GM19035 (cell line): ENCODE measurements around the gene NTRK3.

Source experiments
- ATAC-seq: cut with Tn5 transposase; IDR thresholded peaks from one replicate; pipeline ENCODE4 v1.9.1; 2021; ENCODE audit not compliant: unreplicated experiment

NTRK3 gene

DNA sequence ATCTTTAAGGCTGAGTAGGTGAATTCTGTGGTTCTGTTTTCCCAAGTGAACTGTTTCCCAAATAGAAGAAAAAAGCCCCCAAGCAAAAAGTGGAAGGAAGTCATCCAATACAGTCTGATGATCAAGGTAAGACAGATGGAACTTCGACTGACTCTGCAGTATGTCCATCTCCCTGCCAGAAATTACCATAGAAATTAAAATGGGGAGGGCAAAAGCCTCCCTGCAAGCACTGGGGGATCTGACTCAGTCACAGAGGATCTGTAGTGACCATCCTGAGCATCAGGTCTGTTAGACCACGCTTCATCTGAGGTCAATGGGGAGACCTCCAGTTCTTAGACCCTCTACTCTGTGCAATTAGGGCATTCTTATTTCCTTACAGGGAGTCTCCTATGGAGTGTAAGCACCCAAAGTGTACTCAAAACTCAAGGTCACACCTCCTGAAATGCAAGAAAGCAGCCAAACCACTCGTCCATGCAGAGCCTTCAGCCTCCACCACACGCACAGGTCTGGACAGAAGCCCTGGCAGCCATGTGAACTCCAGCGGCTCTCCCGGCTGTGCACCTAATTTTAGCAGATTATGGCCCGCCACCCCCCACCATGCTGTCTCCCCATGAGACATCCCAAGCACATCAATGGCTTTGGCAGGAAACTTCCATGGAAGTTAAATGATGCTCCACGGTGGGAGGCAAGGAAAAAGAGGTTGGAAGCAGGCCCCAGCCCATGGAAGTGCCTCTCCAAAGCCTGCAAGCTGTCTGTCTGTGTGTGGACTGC, 348.7 kb downstream of the NTRK3 start:
- ATAC-seq = no peak

DNA sequence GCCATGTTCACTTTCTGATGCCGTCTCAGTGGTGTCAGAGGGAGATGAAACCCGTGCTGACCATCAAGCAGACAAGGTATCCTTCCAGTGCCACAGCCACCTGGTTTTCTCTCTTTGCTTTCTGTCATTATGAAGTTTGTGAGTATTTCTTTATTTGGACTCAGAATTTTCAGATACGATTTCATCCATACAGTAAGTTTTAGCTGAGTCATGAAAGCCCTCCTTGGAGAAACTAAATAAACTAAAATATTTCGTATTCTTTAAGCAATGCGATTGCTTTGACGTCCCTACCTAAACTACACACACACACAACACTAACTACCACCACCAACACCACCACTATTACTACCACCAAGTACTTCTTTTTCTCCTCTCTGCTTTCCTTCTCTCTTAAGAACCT, 350.1 kb downstream of the NTRK3 start:
- no peak for ATAC-seq

DNA sequence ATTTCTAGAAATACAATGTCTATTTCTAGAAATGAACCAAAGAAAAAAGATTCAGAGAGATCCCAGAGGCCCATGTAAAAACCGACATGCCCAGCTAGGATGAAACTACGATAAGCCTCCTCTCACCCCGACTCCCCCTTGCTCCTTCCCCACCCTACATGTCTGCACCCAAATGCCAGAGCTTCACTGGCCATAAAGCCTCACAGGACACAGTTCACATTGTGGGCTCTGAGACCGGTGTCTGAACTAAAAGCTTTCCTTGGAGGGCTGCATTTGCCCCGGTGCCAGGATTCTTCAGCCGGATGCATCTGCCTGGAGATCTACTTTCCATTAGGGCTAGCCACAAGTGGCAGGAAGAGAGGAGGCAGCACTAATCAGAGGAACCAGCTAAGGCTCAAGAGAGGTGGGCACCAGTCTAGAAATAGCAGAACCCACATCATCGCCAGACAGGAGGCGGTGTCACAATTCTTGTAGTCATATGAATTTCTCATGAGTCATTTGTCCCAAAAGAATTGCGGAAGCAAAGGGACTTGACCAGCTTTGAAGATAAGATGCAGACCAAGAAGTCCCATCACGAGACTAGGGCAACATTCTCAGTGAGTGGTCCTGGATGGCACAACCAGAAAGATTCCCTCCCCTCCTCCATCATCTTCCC, 353.6 kb downstream of the NTRK3 start:
- ATAC-seq = no peak

DNA sequence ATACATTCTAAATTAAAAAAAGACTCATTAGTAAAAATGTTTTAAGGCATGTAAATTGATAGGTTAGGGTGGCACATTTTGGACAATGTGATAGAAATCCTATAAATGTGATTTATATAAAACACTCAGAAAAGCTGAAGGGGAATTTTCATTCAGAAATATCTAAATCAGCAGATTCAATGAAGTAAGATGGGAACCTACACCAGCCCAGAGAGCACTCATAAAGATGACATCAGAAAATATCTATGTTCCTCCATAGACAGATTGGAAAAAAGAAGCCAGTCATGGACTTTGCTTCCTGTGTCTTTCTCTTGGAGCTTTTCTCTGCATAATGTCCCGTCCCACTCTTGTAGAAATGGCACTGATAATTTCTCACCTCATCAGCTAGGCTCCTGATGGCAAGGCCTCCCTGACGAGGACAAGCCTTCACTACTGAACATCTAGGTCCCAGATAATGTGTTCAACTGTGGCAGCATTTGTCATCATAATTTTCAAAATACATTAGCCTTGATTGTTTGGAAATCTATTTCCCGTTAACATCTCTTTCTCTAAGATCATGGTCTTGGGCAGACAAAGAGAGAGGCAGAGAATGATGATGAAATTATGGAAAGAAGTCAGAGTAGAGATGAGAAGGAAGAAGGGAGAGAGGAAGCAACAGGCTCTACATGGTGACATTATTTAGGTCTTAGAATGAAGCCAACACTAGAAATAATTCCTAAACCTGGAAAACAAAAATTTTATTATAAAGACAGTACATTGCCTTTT, 354.4 kb downstream of the NTRK3 start:
- ATAC-seq = no peak

DNA sequence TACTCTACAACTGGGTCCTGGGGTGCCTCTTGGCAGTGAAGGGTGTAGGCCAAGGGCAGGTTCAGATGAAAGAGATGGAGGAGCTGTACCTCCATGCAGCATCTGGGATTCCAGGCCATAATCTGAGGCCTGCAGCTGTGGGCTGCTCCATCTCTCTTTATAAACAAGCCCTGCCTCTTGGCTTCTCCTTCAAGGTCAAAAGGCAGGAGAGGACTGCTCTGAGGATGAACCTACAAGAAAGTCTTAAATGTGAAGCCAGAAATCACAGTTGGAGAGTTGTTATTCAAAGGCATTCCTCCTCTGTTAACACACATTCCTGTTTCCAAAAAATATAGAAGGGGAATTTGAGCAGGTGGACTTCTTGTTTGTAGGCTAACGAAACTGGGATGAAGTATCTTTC, 355.5 kb downstream of the NTRK3 start:
- ATAC-seq = no peak

DNA sequence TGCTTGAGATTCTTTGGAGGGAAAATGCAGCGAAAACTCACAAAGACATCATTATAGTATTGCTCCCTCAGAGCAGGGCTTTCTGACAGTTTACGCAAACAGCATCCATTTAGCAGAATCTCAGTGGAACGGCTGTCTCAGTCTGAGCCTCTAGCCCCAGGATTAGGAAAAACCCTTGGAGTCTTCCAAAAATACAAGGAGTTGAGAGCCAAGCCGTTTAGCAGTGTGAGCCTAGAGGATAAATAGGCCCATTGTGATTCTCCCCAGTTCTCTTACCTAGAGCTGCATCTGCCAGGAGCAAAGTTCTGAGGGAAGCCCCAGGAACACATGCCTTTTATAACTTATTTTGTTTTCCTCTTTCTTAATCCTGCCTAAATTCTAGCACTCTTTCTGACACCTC, 359.6 kb downstream of the NTRK3 start:
- ATAC-seq = no peak

DNA sequence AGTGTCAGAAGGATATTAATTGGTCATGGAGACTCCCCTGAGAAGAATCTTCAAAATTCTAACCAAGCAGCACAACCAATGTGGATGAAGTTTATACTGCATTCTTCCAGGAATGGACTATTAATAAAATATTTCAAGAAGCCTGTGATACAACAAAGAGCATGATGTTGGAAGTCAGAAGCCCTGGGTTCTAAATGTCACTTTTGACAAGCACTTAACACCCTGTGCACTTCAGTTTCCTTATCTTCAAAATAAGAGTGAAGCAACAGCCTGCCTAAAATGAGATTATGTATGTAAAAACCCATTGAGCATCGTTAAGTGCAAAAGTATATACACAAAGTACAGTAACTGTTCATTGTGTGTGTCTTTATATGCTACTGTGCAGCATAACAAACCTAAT, 369.4 kb downstream of the NTRK3 start:
- ATAC-seq = no peak

DNA sequence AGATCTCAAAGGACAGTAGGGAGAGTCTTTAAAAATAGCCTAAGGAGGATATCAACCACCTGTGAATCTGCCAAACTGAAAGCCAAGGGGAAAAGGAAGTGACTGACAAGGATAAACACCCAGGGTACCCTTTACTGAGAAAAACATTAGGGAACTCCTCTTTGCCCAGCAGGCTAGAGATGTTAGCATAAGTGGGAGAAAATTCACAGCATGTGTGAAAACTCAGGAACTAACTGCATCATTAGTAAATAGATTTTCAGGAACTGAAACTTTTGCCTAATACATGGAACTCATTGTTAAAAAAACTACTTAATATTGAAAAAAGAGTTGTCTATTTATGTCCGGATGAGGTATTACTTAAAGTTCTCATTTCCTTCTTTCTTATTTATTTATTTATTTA, 375.5 kb downstream of the NTRK3 start:
- no peak for ATAC-seq

DNA sequence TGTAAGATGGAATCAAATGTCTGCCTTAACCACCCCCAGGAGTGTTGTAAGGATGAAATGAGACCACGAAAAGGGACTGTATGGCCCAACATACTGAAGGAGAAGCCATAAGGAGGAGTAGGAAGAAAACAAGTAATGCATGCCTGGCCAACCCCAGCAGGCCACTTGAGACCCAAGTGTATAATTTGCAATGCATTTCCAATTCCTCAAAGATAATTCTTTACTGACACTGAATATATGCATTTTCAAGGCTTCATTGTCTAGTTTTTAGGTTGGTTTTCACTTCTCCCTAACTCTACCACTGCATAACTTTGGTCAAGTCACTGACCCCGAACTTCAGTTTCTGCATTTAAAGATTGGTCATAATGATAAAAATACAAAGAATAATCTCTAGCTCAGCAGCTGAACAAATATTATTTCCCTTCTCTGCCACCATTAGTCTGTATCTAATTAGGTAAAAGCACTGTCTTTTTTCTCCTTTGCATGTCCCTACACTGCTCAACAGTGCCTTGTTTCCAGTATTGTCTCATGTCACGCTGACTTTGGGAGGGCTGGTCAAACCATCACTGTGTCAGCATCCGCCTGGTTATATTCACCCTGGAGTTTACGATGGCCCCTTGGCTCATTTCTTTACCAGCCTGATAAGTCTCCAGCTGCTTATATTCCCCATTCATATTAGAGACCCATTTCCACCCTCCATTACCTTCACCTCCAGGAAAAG, 378.6 kb downstream of the NTRK3 start:
- no peak for ATAC-seq

DNA sequence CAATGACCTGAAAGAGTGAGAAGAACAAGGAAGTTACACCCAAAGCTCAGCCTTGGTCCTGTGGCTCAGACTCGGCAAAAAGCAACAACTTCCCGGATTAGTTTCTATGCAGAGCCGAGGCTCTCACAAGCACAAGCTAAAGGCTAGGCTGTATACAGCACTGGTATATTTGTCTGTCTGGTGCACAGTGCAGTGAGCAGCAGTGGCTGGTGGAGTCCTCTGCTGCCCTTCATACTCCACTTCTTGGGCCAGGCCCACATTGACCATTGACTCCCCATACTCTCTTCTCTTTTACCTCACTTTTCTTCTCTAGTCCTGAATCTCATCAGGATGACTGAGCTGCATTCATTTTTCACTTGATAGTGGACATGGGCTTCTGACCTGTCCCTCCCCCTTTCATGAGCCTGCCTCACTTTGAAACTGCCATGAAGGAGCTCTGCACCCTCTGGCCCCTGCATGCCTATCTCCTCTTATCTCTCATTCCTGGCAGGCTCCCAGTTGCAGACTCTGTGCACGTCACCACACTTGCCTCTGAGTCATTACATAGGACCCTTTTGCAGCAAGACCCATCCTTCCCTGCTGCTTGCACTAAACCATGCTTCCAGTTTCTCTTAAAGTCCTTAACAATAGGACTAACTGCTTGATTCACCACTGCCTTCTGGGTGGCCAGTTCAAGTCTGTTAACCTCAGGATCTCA, 379.3 kb downstream of the NTRK3 start:
- no peak for ATAC-seq

DNA sequence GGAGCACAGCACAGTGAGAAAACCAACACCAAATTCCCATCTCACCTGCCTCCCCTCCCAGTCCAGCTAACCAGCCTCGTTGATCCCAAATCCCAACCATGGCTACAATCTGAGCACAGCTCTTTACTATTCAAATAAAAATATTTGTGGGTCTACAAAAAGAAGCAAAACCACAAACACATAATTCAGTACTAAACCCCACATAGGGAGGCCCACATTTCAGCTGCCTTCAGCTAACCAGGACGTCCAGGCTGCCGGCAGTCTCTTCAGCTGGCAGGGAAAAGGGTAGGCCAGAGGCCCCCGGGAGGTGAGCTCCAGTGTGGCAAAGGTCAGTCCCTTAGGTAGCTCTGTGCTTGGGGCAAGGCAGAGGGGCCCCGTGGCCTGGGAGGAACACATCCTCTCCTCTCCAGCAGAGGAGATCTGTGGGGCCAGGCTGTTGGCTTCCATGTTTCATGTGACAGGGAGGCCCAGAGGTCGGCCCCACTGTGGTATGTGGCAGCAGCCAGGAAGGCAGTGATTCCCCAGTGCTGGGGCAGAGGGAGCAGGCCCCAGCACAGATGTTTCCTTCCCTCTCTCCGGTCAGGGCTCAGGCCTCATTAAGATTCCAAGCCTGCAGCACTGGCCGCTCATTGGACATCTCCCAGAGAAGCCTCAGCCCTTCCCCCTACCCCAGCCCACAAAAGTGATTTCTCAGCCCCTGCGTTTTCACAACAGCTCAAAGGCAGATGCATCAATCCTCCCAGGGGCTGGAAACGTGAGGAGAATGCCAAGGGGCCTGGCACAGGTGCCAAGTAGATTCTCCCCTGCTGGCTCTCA, 381.4 kb downstream of the NTRK3 start:
- no peak for ATAC-seq

DNA sequence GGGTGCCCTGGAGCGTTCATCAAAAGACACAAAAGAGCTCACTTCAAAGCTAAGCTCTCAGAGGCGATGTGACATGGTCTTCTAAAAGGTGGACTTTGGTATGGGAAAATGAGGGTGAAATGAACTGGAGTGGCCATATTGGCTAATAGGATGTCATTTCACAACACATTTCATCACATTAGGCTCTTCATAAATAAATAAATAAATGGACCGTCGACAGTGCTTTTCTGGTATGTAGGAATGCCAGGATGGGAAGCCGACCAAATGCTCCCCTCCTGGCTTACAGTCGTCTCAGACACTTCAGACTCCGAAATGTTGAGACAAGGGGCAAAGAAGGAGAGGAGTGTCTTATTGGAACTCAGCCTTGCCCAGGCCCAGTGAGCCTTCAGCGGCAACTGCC, 383.0 kb downstream of the NTRK3 start:
- ATAC-seq = no peak

DNA sequence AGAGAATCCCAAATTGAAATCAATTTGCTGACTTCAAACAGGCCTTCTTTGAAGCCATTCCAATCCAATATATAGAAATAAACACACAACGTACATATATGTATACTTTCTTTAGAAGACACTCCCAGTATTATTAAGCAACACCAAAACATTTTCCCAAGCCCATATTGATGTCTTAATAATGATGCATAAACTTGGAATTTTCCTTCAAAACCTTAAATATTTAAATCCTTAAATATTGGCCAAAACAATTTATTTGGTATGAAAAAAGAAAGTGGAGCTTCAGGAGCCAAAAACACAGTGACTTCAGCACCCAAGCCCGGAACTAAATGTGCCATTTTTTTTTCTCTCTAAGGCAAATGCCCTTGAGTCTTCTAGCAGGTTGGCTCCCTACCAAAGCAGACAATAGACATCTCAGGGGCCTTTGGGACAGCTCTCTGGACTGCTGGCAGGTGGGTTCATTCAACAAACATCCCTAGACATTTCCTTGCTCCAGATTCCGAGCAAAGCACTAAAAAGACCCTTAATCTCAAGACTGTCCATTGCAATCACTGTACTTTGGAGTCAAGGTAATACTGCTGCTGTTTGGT, 384.7 kb downstream of the NTRK3 start:
- ATAC-seq = no peak

DNA sequence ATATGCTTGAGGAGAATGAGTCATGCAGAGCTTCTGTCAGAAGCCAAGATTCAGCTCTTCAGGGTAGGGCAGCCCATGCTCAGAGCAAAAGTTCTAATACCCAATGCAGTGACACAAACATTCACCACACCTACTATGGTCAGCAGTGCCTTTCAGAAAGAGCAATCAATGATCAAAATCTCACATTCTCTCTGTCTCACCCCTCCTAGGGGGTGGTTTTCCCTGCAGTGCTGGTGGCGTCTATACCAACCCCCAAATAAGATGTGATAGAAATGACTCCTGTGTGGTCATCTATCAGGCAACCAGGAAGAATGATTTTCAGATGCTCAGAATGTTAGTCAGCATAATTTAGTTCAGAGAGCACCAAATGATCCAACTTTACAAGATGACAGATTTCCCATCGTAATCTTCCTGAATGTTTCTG, 385.3 kb downstream of the NTRK3 start:
- ATAC-seq = no peak

DNA sequence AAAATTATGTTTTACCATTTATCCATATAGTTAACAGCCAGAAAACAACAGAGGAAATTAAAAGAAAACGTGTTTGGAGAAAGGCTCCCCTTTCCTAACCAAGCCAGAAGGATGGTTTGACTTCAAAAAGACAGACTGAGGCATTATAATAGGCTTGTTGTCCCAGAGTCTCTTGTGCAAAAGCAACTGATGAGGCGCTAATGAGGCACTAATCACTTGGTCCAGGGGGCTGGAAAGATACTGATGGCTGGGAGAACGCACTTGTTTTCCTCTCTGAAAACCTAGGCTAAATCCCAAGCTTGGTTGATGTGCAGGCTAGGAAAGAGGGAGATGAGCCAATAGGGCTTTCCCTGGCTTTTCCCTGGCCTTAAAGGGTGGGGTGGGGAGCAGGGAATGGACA, 389.6 kb downstream of the NTRK3 start:
- no peak for ATAC-seq

DNA sequence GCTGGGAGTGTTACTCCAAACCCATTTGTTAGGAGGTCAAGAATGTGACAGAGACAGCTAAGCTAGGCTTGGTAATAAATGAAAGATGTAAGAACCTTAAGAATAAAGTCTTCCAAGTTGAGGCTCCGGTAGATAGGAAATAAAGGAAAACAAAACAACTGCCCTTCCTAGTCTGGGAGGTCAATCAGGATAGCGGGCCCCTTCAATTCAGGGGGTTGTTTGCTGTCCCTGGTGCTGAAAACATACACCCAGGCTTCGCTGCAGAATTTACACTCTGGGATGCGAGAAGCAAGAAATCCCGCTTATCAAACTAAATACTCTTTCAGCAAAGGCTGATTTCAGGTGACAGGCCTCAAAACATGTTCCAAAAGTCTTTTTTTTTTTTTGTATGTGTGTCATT, 393.4 kb downstream of the NTRK3 start:
- ATAC-seq = no peak

DNA sequence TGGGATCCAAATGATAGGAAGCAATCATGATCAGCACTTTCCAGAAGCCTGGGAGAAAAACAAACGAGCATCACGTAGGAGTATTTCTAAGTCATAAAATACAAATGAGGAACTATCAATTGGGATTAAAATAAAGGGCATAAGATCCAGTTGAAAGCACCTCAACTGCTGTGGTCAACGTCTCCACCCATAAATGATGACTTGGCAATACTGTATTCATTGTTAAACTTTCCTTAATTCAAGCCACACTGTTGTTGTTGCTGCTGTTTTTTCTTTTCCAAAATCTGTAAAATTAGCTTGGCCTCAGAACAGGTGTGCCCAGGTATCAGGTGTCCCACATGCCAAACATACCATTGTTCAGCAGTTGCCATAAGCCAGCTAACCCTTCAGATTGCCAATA, 395.8 kb downstream of the NTRK3 start:
- ATAC-seq = no peak

DNA sequence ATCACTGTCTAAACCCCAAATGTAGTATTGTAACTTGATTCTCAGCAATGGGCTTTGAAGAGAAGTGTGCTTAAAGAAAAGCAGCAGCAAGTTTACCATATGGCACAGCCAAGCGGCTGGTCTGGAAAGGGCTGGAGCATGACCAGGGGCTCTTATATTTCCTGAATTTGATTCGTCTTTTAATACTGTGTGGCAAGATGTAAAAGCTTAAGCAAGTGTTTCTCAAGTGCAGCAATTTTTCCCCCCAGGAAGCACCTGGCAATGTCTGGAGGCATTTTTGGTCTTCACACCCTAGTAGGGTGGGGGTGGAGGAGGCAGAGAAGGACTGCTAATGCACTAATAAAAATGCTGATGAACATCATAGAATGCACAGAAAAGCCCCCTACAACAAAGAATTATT, 397.9 kb downstream of the NTRK3 start:
- ATAC-seq = no peak

DNA sequence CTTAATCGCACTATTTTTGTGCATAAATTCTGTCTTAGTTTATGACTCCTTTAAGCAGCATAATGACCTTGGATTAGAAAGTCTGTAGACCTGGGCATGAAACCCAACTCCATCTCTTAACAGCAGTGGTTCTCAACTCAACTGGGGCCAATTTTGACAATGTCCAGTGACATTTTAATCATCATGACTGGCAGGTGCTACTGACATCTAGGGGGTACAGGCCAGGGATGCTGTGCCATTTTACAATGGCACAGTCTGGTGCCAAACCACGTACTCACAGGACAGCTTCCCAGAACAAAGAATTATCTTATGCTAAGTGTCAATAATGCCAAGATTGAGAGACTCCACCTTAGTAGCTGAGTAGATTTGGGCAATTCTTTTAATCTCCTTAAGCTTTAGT, 405.0 kb downstream of the NTRK3 start:
- ATAC-seq = no peak

DNA sequence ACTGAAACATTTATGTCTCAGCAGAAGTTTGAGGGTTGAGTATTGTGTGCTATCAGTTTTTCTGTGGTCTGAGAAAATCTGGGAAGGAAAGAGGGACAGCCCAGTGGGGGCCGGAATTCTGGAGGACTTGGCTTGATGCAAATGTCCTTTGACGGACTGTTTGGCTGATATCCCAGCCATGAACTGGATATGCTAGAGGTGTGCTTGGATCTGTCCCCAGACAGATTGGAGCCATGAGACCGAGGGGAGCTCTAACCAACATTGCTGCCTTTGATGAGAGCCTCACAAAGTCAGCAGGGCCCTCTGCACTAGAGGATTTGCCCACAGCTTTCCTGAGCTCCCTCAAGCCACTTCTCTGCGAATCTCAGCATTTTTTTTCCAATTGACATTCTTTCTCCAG, 405.6 kb downstream of the NTRK3 start:
- no peak for ATAC-seq
